Spinal cord (tissue), 10 donors: ENCODE results near the gene CADM1. TPM values are rescaled to one million over a fixed set of nuclear protein-coding genes. Genes with fewer than 3 reads are reported as not detected.

ENCODE experiments used
- DNase-seq, 6 donors: peaks; one replicate each; pipeline versions ENCODE4 v3.0.0 to v3.0.0-alpha.2; 2013 to 2015; ENCODE audit warnings: low spot score in 6 of 6, low read depth in 4 of 6
- H3K27ac ChIP-seq: one replicate; pipeline ENCODE4 v1.5.1; 2013; ENCODE audit warnings: low read depth, low read length, control low read depth
- H3K27me3 ChIP-seq: one replicate; pipeline ENCODE4 v1.6.1; 2013; ENCODE audit warnings: low read length; ENCODE audit not compliant: control insufficient read depth, insufficient read depth
- H3K36me3 ChIP-seq: one replicate; pipeline ENCODE4 v1.6.1; 2013; ENCODE audit warnings: low read length; ENCODE audit not compliant: control insufficient read depth, insufficient read depth
- H3K4me1 ChIP-seq: one replicate; pipeline ENCODE4 v1.6.1; 2013; ENCODE audit warnings: low read length; ENCODE audit not compliant: control insufficient read depth, insufficient read depth
- H3K4me3 ChIP-seq: one replicate; pipeline ENCODE4 v1.5.1; 2013; ENCODE audit warnings: low read depth, low read length, control low read depth
- H3K9me3 ChIP-seq: one replicate; pipeline ENCODE4 v1.6.1; 2013; ENCODE audit warnings: low read length; ENCODE audit not compliant: control insufficient read depth, insufficient read depth
- WGBS: methylation state at CpG from one replicate; pipeline ENCODE4 v1.1.5; 2013; ENCODE audit warnings: missing lambda C conversion rate; ENCODE audit not compliant: insufficient coverage; 5-methylcytosine and 5-hydroxymethylcytosine counted together
- polyA plus RNA-seq, 2 donors: library from polyadenylated mRNA; unstranded; fragments of 120-200 nt; gene quantifications; one replicate each; pipeline ENCODE4 v1.2.1, GENCODE V29; 2013; ENCODE audit not compliant: insufficient read length in 2 of 2
- total RNA-seq, 2 donors: library from RNA; depleted of rRNA in 1 of 2; stranded (reverse); fragments of 120-200 nt in 1 of 2; fragments of >200 nt in 1 of 2; gene quantifications; one replicate each; pipeline versions ENCODE4 v1.2.3 to v1.2.4, GENCODE V29; 2013 to 2014
- donor health status: healthy.

CADM1 gene
- total and polyA plus RNA-seq, 4 donors, result 106 to 180 (median 132) TPM

- no peaks in the 10 kb centered on the region for H3K9me3 ChIP-seq
- H3K4me3 ChIP-seq, result no peak overlapping the region
- no peak overlapping the region for H3K27ac ChIP-seq
- WGBS, result 38% methylated on average over 4 of the region's 4 CpGs
- H3K36me3 ChIP-seq, result no peaks in the 10 kb centered on the region
- DNase-seq, result peak in 1 of 6 donors; percentile 65
- H3K27me3 ChIP-seq, result no peaks in the 10 kb centered on the region
- peaks cover 3% of the 10 kb centered on the region for H3K4me1 ChIP-seq
Observed at GRCh38 chr11:115344846-115345245, 159.4 kb downstream of the CADM1 start.

DNA sequence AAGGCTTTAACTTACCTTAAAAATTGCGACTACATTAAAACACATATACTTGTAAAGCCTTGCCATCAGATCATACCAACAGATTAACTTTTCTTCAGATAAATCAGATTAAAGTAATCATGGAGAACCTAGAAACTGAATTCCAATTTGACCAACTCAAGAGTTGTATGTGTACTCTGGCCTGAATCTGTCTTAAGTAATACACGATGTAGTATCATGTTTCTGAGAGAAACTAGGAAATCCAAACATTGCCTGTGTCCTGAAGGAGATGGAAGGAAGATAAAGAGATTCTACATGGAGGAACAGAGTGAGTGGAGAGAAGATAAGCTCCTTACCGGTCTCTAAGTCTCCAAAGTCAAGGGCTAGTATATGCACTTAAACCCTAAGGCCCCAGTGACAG is 162.1 kb downstream of the CADM1 start:
- no peaks in the 10 kb centered on the region for H3K27me3 ChIP-seq
- DNase-seq, result no peak
- 89% methylated on average over 1 of the region's 3 CpGs for WGBS

DNA sequence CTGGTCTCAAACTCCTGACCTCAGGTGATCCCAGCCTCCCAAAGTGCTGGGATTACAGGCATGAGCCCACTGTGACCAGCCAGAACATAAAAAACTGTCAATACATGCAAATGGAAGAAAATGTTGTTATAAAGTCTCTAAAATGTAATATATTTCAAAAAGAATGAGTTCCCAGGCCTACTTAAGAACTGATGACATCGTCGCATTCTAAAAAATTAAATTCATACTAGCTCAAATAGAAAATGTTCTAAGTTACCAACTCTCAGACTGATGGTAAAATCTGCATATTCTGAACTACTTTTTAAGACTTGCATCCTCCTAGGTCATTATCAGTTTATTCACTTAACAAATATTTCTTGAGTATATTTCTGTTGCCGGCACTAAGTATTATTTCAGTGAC is 163.3 kb downstream of the CADM1 start:
- no peak for DNase-seq
- Histone ChIP-seq H3K27me3 (no peaks in the 10 kb centered on the region), H3K36me3 (no peaks in the 10 kb centered on the region), H3K9me3 (peaks cover 2% of the 10 kb centered on the region), H3K4me1 (peaks cover 3% of the 10 kb centered on the region), H3K4me3 (no peak overlapping the region), H3K27ac (no peak overlapping the region)
- no CpG with 5 or more reads among the region's 3 CpGs for WGBS

More for the DNA sequence above, 162.1 kb downstream of the CADM1 start:
- Histone ChIP-seq H3K9me3 (peaks cover 2% of the 10 kb centered on the region), H3K36me3 (no peaks in the 10 kb centered on the region), H3K27ac (no peak overlapping the region), H3K4me3 (no peak overlapping the region), H3K4me1 (peaks cover 3% of the 10 kb centered on the region)

- DNase-seq, result no peak
- Histone ChIP-seq H3K9me3 (peaks cover 2% of the 10 kb centered on the region), H3K4me1 (no peaks in the 10 kb centered on the region), H3K4me3 (no peak overlapping the region), H3K27ac (no peak overlapping the region), H3K36me3 (no peaks in the 10 kb centered on the region), H3K27me3 (no peaks in the 10 kb centered on the region)
- WGBS, result 83% methylated on average over 2 of the region's 3 CpGs
Observed at GRCh38 chr11:115338476-115338875, 165.7 kb downstream of the CADM1 start.

DNA sequence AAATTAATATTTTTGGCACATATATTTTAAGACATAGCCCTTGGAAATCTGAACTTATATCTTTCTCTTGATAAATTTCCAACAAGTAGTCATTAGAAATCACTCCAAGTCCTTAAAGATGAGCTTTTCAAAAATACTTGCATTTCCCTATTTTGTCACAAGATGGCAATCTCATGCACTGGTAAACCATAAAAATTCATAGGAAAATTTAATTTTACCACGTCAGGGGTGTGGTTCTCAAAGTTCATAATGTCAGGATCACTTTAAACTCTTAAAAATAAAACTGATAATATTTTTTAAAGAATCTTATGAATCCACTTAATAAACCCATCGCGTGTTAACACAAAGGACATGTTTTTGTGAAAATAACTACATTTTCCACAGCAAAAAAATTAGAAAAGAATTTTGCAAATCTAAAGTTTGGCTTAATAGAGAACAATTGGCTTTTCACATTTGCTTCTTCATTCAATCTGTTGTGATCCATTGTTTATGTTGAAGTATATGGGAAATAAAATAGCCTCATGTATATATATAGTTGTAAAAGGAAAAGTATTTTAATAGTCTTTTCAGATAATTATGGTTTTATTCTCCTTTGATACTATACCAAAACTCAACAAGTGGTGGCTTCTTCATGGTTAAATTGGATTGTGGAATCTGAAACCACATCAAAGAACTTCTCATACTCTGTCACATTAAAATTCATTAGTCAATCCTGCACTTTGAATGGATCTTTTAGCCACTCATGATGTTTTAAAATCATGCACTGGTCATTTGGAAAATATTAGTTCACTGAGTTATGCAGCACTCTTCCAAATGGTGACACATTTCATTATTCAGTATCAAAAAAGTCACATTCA is 169.1 kb downstream of the CADM1 start:
- no peaks in the 10 kb centered on the region for H3K36me3 ChIP-seq
- no peak overlapping the region for H3K4me3 ChIP-seq
- no peaks in the 10 kb centered on the region for H3K27me3 ChIP-seq
- DNase-seq, result peak in 5 of 6 donors; percentile 17 to 86 (median 38)
- H3K9me3 ChIP-seq, result peaks cover 2% of the 10 kb centered on the region
- H3K27ac ChIP-seq, result no peak overlapping the region
- no peaks in the 10 kb centered on the region for H3K4me1 ChIP-seq
- no CpG with 5 or more reads among the region's 3 CpGs for WGBS

DNA sequence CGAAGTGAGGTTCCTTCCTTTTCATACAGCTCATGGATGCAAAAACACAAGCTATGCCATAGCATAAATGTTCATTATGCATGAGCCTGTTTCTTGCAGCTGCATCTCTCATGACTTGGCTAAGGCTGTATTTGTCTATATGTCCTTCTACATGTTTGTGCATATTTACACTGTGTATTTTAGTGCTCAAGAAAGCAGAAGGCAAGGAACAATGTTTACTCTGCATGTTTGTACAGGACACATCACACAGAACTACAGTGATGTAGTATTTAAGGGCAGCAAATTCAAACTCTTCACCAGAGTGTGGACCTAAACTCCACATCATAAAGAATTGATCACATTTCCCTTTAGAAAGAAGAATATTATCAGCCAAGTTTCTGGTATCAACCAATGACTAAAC is 170.3 kb downstream of the CADM1 start:
- Histone ChIP-seq H3K4me3 (no peak overlapping the region), H3K4me1 (no peaks in the 10 kb centered on the region), H3K27ac (no peak overlapping the region), H3K9me3 (no peaks in the 10 kb centered on the region), H3K27me3 (no peaks in the 10 kb centered on the region), H3K36me3 (no peaks in the 10 kb centered on the region)
- DNase-seq, result no peak
- no CpG with 5 or more reads among the region's 1 CpG for WGBS

DNA sequence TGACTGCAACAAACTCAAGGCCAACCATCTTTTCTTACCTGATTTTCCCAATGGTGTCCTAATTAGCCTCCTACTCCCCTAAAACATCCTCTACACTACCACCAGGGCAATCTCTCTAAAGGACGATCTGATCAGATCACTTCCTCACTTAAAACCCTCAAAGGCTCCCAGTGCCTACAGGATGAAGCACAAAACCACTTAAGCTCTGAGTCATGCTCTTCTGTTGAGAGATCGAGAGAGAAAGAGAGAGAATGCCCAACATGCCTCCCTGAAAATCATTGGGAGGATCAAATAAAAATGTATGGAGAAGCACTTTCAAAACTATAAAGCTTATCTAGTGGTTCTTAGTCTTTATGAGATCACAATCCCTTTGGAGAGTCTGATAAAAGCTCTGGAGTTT is 171.1 kb downstream of the CADM1 start:
- H3K4me3 ChIP-seq, result no peak overlapping the region
- no peaks in the 10 kb centered on the region for H3K36me3 ChIP-seq
- no peak overlapping the region for H3K27ac ChIP-seq
- no peaks in the 10 kb centered on the region for H3K9me3 ChIP-seq
- no peaks in the 10 kb centered on the region for H3K4me1 ChIP-seq
- H3K27me3 ChIP-seq, result no peaks in the 10 kb centered on the region
- WGBS, result 90% methylated on average over 2 of the region's 2 CpGs
- DNase-seq, result no peak

GRCh38 chr11:115330684-115331482 is 173.3 kb downstream of the CADM1 start:
- DNase-seq, result peak in 1 of 6 donors; percentile 30
- no CpG with 5 or more reads among the region's 3 CpGs for WGBS
- no peak overlapping the region for H3K4me3 ChIP-seq
- no peaks in the 10 kb centered on the region for H3K4me1 ChIP-seq
- no peaks in the 10 kb centered on the region for H3K27me3 ChIP-seq
- H3K36me3 ChIP-seq, result no peaks in the 10 kb centered on the region
- H3K9me3 ChIP-seq, result no peaks in the 10 kb centered on the region
- H3K27ac ChIP-seq, result no peak overlapping the region

DNA sequence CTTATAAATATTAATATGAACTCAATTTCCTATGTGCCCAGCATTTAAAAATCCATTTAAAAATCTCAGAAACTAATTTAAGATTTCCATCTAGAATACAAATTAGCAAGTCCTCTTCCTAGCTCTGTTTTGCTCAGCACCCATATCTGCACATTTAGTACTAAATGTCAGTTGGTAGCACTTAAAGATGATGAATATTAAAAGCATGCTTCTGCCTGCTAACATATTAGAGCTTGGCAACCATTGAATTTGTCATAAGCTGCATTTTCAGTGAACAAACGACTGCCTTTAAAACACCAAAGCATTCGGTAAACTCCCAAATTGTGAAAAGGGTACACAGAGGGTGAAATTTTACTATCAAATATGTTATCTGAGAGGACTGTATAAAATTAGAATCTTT is 177.7 kb downstream of the CADM1 start:
- peaks cover 3% of the 10 kb centered on the region for H3K4me1 ChIP-seq
- no CpG with 5 or more reads among the region's 2 CpGs for WGBS
- H3K36me3 ChIP-seq, result no peaks in the 10 kb centered on the region
- no peaks in the 10 kb centered on the region for H3K9me3 ChIP-seq
- H3K27ac ChIP-seq, result no peak overlapping the region
- no peaks in the 10 kb centered on the region for H3K27me3 ChIP-seq
- DNase-seq, result peak in 1 of 6 donors; percentile 57
- H3K4me3 ChIP-seq, result no peak overlapping the region
